ENCODE data around the gene APOC4.
"Not testable (repeated sequence)": the region's sequence is repeated elsewhere in the genome, so short reads cannot be mapped to it uniquely, and the experiment has no call there.

The APOC4 gene

GRCh38 chr19:44914433-44915206 lies 27.4 kb upstream of the APOC4 start, which contains the start of gene APOC1:
TSS of gene APOC1 (plus strand) at chr19:44914608. CDS start at chr19:44914892, 284 bp downstream.
- CTCF ChIA-PET: interaction anchor here (0.6 to 5.0 kb wide), 6 partner anchors 11 to 344 kb away, joined by 3 to 21 read pairs (median 3); no protein-coding TSS in a partner anchor
- TF ChIP-seq KLF9 (tag by site-specific recombination; IDR thresholded peaks at IDR 0.05; ENCODE audit: low read depth): peak; percentile 68
- TF ChIP-seq GLIS1 (tag by site-specific recombination; IDR thresholded peaks at IDR 0.05): peak; percentile 71
- TF ChIP-seq ZBTB17 (tag by site-specific recombination; IDR thresholded peaks at IDR 0.05): 0 out of 2 replicates have a peak, but pooled peaks have one; percentile 29
- 0 out of 2 replicates have a peak, but pooled peaks have one; percentile 10 for TF ChIP-seq SCRT2 (tag by site-specific recombination; IDR thresholded peaks at IDR 0.05)
- peak; percentile 79 for TF ChIP-seq EGR2 (tag by site-specific recombination; IDR thresholded peaks at IDR 0.05; ENCODE audit: low read depth)
- peak; percentile 79 for TF ChIP-seq GLIS2 (tag by site-specific recombination; IDR thresholded peaks at IDR 0.05)
- 0 out of 2 replicates have a peak, but pooled peaks have one; percentile 8 for TF ChIP-seq ZNF561 (tag by site-specific recombination; IDR thresholded peaks at IDR 0.05; ENCODE audit: borderline replicate concordance)
- TF ChIP-seq ZBTB20 (tag by site-specific recombination; IDR thresholded peaks at IDR 0.05): peak; percentile 82
- TF ChIP-seq SP3 (tag by site-specific recombination; IDR thresholded peaks at IDR 0.05): peak; percentile 37; the same call in 1 of the 2 replicates
- TF ChIP-seq ZNF335 (tag by site-specific recombination; conservative IDR thresholded peaks at IDR 0.05): peak; percentile 93
- TF ChIP-seq ZNF398 (tag by site-specific recombination; IDR thresholded peaks at IDR 0.05): 0 out of 2 replicates have a peak, but pooled peaks have one; percentile 58
- TF ChIP-seq SP2 (tag by site-specific recombination; IDR thresholded peaks at IDR 0.05): 0 out of 2 replicates have a peak, but pooled peaks have one; percentile 9
- peak; percentile 81 for TF ChIP-seq ZFHX2 (tag by site-specific recombination; conservative IDR thresholded peaks at IDR 0.05)
- TF ChIP-seq ZBTB10 (tag by site-specific recombination; IDR thresholded peaks at IDR 0.05): peak; percentile 12; the same call in 1 of the 2 replicates
- peak; percentile 1 for TF ChIP-seq ZBTB26 (tag by site-specific recombination; optimal IDR thresholded peaks at IDR 0.05)
- TF ChIP-seq ATF2 (tag by site-specific recombination; IDR thresholded peaks at IDR 0.05; ENCODE audit: low read depth): peak; percentile 94
- 0 out of 2 replicates have a peak, but pooled peaks have one; percentile 38 for TF ChIP-seq ZXDB (tag by site-specific recombination; IDR thresholded peaks at IDR 0.05)
- Histone ChIP-seq H3K27ac (ENCODE audit: extremely low read depth, low read depth, low read length) (peak within 1 kb of the TSS; percentile 47; the same call in 1 of the 2 replicates), H3K4me3 (ENCODE audit: low read depth, low read length) (peak within 1 kb of the TSS; percentile 35)
- H3K9me3 ChIP-seq (ENCODE audit: control insufficient read depth, insufficient read depth, low read depth, low read length); H3K36me3 ChIP-seq (ENCODE audit: control insufficient read depth in 2 of 2, insufficient read depth in 1 of 2, low read length in 2 of 2); H3K4me1 ChIP-seq (ENCODE audit: control insufficient read depth, insufficient read depth, low read length): not testable (repeated sequence)
- POLR2A ChIA-PET: interaction anchor here (0.6 to 2.1 kb wide), 4 partner anchors 25 to 104 kb away, joined by 4 to 10 read pairs (median 6); no protein-coding TSS in a partner anchor
